ENCODE data around the gene TBC1D9.

GRCh38 chr4:140622333-140622958 is 133.7 kb downstream of the TBC1D9 start:
- TF ChIP-seq CTCF (conservative IDR thresholded peaks at IDR 0.05; ENCODE audit: low read length) (no peak), EZH2phosphoT487 (IDR thresholded peaks at IDR 0.05; ENCODE audit: borderline replicate concordance) (no peak)

Data from Loucy (cell line).